Suppressor macrophage (primary cell): ENCODE data around the gene PLGRKT.
"Not testable (repeated sequence)": the region's sequence is repeated elsewhere in the genome, so short reads cannot be mapped to it uniquely, and the experiment has no call there.

Source experiments
- DNase-seq, 4 experiments: peaks; one replicate each; pipeline ENCODE4 v3.0.0-alpha.2; 2020 to 2022

PLGRKT gene

GRCh38 chr9:5450359-5451091, 12.8 kb upstream of the PLGRKT start, which contains the start of gene CD274:
Gene CD274, plus strand, starts transcription at chr9:5450542. Its CDS starts 5,572 bp downstream, at chr9:5456114.
- DNase-seq, result peak; percentile 89 to 97 (median 94)

GRCh38 chr9:5449521-5450358, 12.0 kb upstream of the PLGRKT start:
- peak; percentile 20 to 77 (median 46) for DNase-seq

GRCh38 chr9:5448461-5449435, 11.0 kb upstream of the PLGRKT start:
- DNase-seq, result peak in 1 of 4 experiments; percentile 11

- DNase-seq, result no peak
Observed at GRCh38 chr9:5448016-5448415, 10.3 kb upstream of the PLGRKT start.

GRCh38 chr9:5447337-5447736, 9.6 kb upstream of the PLGRKT start:
- no peak for DNase-seq

GRCh38 chr9:5446451-5447236, 8.9 kb upstream of the PLGRKT start:
- DNase-seq, result no peak

GRCh38 chr9:5445886-5446285, 8.2 kb upstream of the PLGRKT start:
- peak in 3 of 4 experiments; percentile 5 to 72 (median 60) for DNase-seq

GRCh38 chr9:5445096-5445495, 7.4 kb upstream of the PLGRKT start:
- not testable (repeated sequence) for DNase-seq

GRCh38 chr9:5443850-5444249, 6.1 kb upstream of the PLGRKT start:
- peak; percentile 21 to 77 (median 64) for DNase-seq

GRCh38 chr9:5442400-5443011, 4.8 kb upstream of the PLGRKT start:
- DNase-seq, result peak; percentile 58 to 82 (median 66)

- DNase-seq, result peak in 3 of 4 experiments; percentile 19 to 55 (median 36)
Observed at GRCh38 chr9:5441043-5441442, 3.3 kb upstream of the PLGRKT start.

- DNase-seq, result no peak
Observed at GRCh38 chr9:5440426-5440825, 2.7 kb upstream of the PLGRKT start.

- peak; percentile 19 to 59 (median 54) for DNase-seq
Observed at GRCh38 chr9:5438301-5439162, 807 bp upstream of the PLGRKT start.

GRCh38 chr9:5436441-5436840, 1.3 kb downstream of the PLGRKT start:
- DNase-seq, result no peak

GRCh38 chr9:5435912-5436311, 1.8 kb downstream of the PLGRKT start:
- no peak for DNase-seq

GRCh38 chr9:5433841-5434810, 3.6 kb downstream of the PLGRKT start:
- not testable (repeated sequence) for DNase-seq

- not testable (repeated sequence) for DNase-seq
Observed at GRCh38 chr9:5433328-5433727, 4.4 kb downstream of the PLGRKT start.

- not testable (repeated sequence) for DNase-seq
Observed at GRCh38 chr9:5432890-5433289, 4.8 kb downstream of the PLGRKT start.

GRCh38 chr9:5430912-5431311, 6.8 kb downstream of the PLGRKT start:
- no peak for DNase-seq
